Mammary epithelial cell (primary cell): Measurements from ENCODE around the gene DKK3.

ENCODE experiments used
- EZH2 ChIP-seq: IDR thresholded peaks from 2 replicates; pipeline ENCODE4 v1.6.1; 2012; ENCODE audit warnings: low read length, inconsistent platforms, borderline replicate concordance
- TF ChIP-seq, protein P1 (sequence below), 2 donors: IDR thresholded peaks in 1 of 2; conservative IDR thresholded peaks in 1 of 2; 2 replicates each; pipeline ENCODE4 v1.5.1; 2011 to 2012; ENCODE audit warnings: inconsistent platforms in 2 of 2, low read length in 2 of 2, mild to moderate bottlenecking in 2 of 2, control low read depth in 1 of 2, low read depth in 1 of 2; ENCODE audit not compliant: insufficient read depth in 1 of 2; ENCODE audit errors: extremely low read depth in 1 of 2

DNA sequence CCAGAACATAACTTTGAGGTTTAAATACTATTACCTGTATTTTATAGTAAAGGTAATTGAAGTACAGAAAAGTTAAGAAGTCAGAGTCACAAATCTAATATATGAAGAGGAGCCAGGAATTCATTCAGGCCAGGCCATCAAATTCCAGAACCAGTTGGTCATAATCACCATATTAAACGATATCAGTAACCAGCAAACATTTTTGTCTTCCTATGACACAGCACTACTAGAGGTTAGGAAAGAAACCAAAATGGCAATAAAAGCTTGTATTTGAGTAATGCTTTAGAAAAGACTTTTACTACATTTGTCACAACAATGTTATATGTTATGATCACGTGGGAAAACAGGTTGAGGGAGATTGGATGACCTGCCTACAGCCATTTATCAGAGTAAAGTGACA, 62.2 kb downstream of the DKK3 start:
- TF ChIP-seq, protein P1, sequence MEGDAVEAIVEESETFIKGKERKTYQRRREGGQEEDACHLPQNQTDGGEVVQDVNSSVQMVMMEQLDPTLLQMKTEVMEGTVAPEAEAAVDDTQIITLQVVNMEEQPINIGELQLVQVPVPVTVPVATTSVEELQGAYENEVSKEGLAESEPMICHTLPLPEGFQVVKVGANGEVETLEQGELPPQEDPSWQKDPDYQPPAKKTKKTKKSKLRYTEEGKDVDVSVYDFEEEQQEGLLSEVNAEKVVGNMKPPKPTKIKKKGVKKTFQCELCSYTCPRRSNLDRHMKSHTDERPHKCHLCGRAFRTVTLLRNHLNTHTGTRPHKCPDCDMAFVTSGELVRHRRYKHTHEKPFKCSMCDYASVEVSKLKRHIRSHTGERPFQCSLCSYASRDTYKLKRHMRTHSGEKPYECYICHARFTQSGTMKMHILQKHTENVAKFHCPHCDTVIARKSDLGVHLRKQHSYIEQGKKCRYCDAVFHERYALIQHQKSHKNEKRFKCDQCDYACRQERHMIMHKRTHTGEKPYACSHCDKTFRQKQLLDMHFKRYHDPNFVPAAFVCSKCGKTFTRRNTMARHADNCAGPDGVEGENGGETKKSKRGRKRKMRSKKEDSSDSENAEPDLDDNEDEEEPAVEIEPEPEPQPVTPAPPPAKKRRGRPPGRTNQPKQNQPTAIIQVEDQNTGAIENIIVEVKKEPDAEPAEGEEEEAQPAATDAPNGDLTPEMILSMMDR (conservative IDR thresholded peaks at IDR 0.05 in 1 of 2, IDR thresholded peaks at IDR 0.05 in 1 of 2; ENCODE audit: extremely low read depth in 1 of 2, insufficient read depth in 1 of 2, low read depth in 1 of 2, low read length in 2 of 2) = no peak
- no peak for TF ChIP-seq EZH2
